BE2C (cell line): ENCODE data around the gene ARHGAP21.

ENCODE experiments used
- DNase-seq: peaks from one replicate; pipeline ENCODE4 v3.0.0-alpha.2; 2020
- H3K27me3 ChIP-seq: fragments of 250-450 bp; sonication (Bioruptor Pico); 2 replicates; pipeline ENCODE4 v1.5.1; 2020; ENCODE audit warnings: mild to moderate bottlenecking
- H3K36me3 ChIP-seq: fragments of 250-450 bp; sonication (Bioruptor Pico); 2 replicates; pipeline ENCODE4 v1.5.1; 2020; ENCODE audit warnings: mild to moderate bottlenecking
- H3K4me1 ChIP-seq: fragments of 250-450 bp; sonication (Bioruptor Pico); 2 replicates; pipeline ENCODE4 v1.5.1; 2020
- H3K4me3 ChIP-seq: 2 replicates; pipeline ENCODE4 v1.5.1; 2011; ENCODE audit warnings: low read depth, low read length
- H3K9me3 ChIP-seq: fragments of 250-450 bp; sonication (Bioruptor Pico); 2 replicates; pipeline ENCODE4 v1.5.1; 2020
- TF ChIP-seq, protein P1 (sequence below): IDR thresholded peaks from 2 replicates; pipeline ENCODE4 v1.5.1; 2012; ENCODE audit warnings: mild to moderate bottlenecking, low read depth, low read length

Gene ARHGAP21

DNA sequence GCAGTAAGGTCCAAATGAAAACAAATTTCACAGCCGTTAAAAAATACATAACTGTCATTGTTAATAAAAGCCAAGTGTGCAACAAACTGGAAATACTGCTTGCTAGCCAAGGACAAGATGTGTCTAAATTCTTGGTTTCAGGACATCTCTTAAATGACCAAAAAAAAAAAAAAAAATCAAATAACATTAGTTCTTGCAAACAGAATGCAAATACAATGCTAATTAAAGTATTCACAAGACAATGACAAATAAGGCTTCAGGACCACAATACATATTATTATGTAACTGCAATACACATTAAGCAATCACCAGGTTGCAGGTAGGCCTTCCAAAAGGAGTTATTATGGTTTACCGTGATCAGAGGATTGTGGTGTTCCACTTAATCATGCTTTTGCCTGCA, 3.6 kb downstream of the ARHGAP21 start:
- Histone ChIP-seq H3K9me3 (no peaks in the 10 kb centered on the region), H3K4me3 (peak overlapping the region; percentile 77), H3K4me1 (no peaks in the 10 kb centered on the region; the same call in none of the 2 replicates), H3K27me3 (no peaks in the 10 kb centered on the region), H3K36me3 (no peaks in the 10 kb centered on the region)
- TF ChIP-seq, protein P1, sequence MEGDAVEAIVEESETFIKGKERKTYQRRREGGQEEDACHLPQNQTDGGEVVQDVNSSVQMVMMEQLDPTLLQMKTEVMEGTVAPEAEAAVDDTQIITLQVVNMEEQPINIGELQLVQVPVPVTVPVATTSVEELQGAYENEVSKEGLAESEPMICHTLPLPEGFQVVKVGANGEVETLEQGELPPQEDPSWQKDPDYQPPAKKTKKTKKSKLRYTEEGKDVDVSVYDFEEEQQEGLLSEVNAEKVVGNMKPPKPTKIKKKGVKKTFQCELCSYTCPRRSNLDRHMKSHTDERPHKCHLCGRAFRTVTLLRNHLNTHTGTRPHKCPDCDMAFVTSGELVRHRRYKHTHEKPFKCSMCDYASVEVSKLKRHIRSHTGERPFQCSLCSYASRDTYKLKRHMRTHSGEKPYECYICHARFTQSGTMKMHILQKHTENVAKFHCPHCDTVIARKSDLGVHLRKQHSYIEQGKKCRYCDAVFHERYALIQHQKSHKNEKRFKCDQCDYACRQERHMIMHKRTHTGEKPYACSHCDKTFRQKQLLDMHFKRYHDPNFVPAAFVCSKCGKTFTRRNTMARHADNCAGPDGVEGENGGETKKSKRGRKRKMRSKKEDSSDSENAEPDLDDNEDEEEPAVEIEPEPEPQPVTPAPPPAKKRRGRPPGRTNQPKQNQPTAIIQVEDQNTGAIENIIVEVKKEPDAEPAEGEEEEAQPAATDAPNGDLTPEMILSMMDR, result no peak
- no peak for DNase-seq

DNA sequence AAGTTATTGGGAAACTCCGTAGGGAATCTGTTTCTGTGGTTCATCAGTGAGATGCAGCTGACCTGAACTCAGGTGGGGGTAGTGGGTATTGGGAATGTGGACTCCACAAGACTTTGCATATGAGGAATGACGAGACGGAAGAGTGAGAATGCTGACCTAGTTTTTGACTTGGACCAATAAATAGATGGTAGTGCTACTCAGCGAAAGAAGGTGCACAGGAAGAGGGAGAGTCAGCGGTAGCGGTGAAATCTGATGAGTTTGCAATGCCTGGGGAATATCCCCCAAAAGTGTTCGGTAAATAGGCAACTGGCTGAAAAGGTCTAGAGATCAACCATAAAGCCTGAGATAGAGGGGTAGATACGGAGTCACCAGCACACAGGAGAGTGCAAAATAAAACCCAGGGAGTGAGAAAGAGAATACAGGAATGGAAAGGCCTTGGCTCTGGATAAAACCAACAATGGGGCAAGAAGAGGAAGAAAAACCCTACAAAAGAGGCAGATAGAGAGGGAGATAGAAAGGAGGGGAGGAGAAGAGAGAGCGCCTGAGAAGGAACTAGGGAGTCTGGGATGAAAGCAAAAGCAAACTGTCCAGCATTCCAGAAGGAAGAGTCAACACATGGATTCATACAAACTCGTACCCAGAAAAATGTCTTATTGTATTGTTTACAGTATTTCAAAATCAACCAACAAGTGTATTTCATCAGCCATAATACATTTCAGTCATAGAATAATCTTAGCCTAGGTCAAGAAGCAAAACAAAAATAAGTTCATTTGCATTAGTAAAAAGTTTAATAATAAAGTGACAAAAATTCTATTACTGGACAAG, 5.4 kb downstream of the ARHGAP21 start:
- no peaks in the 10 kb centered on the region for H3K9me3 ChIP-seq
- H3K4me1 ChIP-seq, result no peaks in the 10 kb centered on the region; the same call in 1 of the 2 replicates
- DNase-seq, result no peak
- H3K36me3 ChIP-seq, result no peaks in the 10 kb centered on the region
- TF ChIP-seq, protein P1, result no peak
- H3K27me3 ChIP-seq, result no peaks in the 10 kb centered on the region
- no peak overlapping the region for H3K4me3 ChIP-seq

DNA sequence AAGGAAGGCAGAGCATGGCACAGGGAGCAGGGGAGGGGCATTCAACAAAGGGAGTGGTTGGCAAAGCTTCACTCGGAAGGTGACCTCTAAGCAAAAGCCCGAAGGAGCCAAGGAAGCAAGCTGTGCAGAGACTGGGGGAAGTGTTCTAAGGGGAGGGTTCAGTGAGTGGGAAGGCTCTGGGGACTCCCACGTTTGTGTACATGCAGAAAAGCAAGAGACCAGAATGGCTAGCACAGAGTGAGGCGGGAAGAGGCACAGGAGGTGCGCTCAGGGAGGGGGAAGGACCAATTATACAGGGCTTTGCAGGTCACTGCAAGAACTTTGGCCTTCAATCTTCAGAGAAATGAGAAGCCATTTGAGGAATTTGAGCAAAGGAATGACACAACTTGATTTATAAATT, 7.4 kb downstream of the ARHGAP21 start:
- Histone ChIP-seq H3K4me3 (no peak overlapping the region), H3K27me3 (no peaks in the 10 kb centered on the region), H3K36me3 (no peaks in the 10 kb centered on the region), H3K4me1 (no peaks in the 10 kb centered on the region; the same call in 1 of the 2 replicates), H3K9me3 (no peaks in the 10 kb centered on the region)
- no peak for DNase-seq
- TF ChIP-seq, protein P1, result no peak

DNA sequence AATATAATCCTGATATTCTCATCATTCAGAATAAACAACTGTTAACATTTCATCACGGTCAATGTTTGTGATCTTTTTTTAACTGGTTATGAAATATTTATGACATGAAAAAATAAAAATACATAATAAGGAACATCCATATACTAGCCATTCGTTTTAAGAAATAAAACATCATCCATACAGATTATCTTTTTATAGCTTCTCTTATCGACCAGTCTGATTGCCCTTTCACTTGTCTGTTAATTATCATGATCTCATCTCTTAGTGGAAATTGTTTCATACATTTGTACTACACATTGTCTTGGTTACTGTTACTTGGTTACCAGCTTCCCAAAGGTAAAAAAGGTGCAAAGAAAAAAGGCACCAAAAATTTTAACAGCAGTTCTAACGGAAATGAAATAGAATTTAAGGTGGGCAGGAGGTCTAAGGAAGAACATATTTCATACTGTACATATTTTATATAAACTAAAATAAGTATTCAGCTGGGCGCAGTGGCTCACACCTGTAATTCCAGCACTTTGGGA, 8.4 kb downstream of the ARHGAP21 start:
- H3K4me3 ChIP-seq, result no peak overlapping the region
- no peaks in the 10 kb centered on the region for H3K36me3 ChIP-seq
- no peaks in the 10 kb centered on the region for H3K9me3 ChIP-seq
- TF ChIP-seq, protein P1, result no peak
- H3K4me1 ChIP-seq, result no peaks in the 10 kb centered on the region; the same call in 1 of the 2 replicates
- H3K27me3 ChIP-seq, result no peaks in the 10 kb centered on the region
- DNase-seq, result no peak

DNA sequence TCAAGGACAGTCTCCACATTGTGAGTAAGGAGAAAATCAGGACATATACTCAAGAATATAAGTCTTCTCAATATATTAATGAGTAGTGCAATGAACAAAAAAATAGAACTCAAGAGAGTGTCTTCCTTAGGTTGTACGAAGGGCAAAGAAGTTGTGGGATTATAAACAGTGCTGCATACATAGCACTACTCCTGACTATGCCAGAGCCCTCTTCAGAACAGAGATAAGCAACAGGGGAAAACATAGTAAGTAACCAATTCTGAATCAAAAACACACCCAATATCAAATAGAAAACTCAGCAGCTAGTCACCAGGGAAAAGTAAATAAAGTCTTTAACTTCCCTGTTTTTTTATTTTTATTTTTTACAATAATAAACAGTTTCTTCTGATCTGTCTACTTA, 10.6 kb downstream of the ARHGAP21 start:
- DNase-seq, result no peak
- Histone ChIP-seq H3K36me3 (no peaks in the 10 kb centered on the region), H3K4me3 (no peak overlapping the region), H3K4me1 (no peaks in the 10 kb centered on the region; the same call in 1 of the 2 replicates), H3K27me3 (no peaks in the 10 kb centered on the region), H3K9me3 (no peaks in the 10 kb centered on the region)
- TF ChIP-seq, protein P1, result no peak

DNA sequence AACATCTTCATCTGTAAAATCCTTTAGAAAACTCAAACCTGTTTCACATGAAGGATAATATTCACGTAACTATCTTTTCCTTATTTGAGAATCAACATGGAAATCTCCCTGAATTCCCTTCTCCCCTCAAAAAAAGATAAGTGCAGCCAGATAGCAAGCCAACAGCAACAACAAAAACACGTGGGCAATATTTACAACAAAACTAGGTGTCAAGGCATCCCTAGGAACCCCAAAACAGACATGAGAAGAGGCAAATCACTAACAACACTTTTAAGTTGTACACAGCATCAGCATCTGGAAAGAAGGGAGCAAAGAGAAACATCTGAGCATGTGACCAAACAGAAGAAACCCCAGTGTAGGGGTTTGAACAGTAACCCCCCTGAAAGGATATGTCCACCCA, 12.2 kb downstream of the ARHGAP21 start:
- no peaks in the 10 kb centered on the region; the same call in 1 of the 2 replicates for H3K4me1 ChIP-seq
- TF ChIP-seq, protein P1, result no peak
- H3K36me3 ChIP-seq, result no peaks in the 10 kb centered on the region
- H3K4me3 ChIP-seq, result no peak overlapping the region
- no peak for DNase-seq
- no peaks in the 10 kb centered on the region for H3K27me3 ChIP-seq
- no peaks in the 10 kb centered on the region for H3K9me3 ChIP-seq
